Tibial artery (tissue), 4 donors: ENCODE measurements around the gene DOCK1.

Experiments used
- DNase-seq, 2 donors: peaks; one replicate each; pipeline ENCODE4 v3.0.0-alpha.2; 2019
- H3K27ac ChIP-seq, 2 donors: fragments of 200-600 bp; sonication (generic) in 1 of 2; 1 replicate in 1 of 2; 2 replicates in 1 of 2; pipeline ENCODE4 v1.5.1; 2018 to 2019; ENCODE audit warnings: mild to moderate bottlenecking in 1 of 2
- H3K27me3 ChIP-seq, 2 donors: fragments of 200-600 bp; sonication (generic) in 1 of 2; one replicate each; pipeline versions ENCODE4 v1.5.1 to v1.6.0; 2016 to 2019
- H3K36me3 ChIP-seq, 3 donors: fragments of 200-600 bp; sonication (generic) in 2 of 3; one replicate each; pipeline ENCODE4 v1.5.1; 2016 to 2019; ENCODE audit warnings: mild to moderate bottlenecking in 2 of 3
- H3K4me1 ChIP-seq, 4 donors: fragments of 200-600 bp; sonication (generic) in 2 of 4; 1 replicate in 3 of 4; 2 replicates in 1 of 4; pipeline ENCODE4 v1.5.1; 2016 to 2019
- H3K4me3 ChIP-seq, 2 donors: fragments of 200-600 bp; sonication (generic) in 1 of 2; 1 replicate in 1 of 2; 2 replicates in 1 of 2; pipeline ENCODE4 v1.5.1; 2018 to 2019; ENCODE audit warnings: mild to moderate bottlenecking in 2 of 2
- H3K9me3 ChIP-seq, 3 donors: fragments of 200-600 bp; sonication (generic) in 1 of 3; one replicate each; pipeline ENCODE4 v1.5.1; 2016 to 2019
- intact Hi-C: fragments of 100-400 bp; cut with DNase I; formaldehyde crosslinking; loops from one replicate; pipeline ENCODE4 v1.15.0; 2023; ENCODE audit warnings: low total_unique reads
- TF ChIP-seq, protein P1 (sequence below), 2 experiments: fragments of 200-600 bp in 1 of 2; fragments of 450-650 bp in 1 of 2; IDR thresholded peaks; one replicate each; pipeline ENCODE4 v1.5.1; 2017 to 2019; ENCODE audit warnings: antibody characterized with exemption in 2 of 2, mild to moderate bottlenecking in 1 of 2, moderate library complexity in 1 of 2

Gene DOCK1

DNA sequence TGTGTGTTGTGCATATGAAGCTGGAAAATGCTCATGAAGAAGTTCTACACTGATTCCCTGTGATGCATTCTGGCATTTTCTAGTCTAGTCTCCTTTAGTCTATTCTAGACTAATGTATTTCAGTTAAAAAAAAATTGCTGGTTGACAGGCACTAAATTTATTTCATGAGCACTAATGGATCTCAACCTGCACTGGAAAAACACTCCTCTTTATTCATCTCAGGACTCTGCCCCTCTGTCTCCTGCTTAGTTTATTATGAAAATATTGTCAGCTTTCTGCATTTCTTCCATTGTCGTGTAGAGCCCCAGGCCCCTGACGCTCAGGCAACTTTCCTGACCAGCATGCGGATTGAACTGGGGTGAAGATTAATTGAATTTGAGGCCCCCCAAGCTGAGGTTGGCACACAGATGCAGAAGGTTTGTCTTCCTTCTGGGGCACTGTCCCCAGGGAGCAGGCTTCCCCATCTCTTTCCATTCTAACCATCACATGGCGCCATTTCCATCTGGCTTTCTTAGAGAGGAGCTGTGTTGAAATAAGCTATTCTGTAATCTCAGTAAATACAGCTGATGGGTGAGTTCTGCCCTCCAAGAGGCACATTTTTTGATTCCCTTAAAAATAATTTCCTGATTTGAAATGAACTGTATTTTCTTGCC lies 162.4 kb downstream of the DOCK1 start:
- no peak overlapping the region for H3K4me3 ChIP-seq
- no peak overlapping the region for H3K27ac ChIP-seq
- peaks cover 31 to 97% (median 81%) of the 10 kb centered on the region in 3 donors for H3K36me3 ChIP-seq
- TF ChIP-seq, protein P1, sequence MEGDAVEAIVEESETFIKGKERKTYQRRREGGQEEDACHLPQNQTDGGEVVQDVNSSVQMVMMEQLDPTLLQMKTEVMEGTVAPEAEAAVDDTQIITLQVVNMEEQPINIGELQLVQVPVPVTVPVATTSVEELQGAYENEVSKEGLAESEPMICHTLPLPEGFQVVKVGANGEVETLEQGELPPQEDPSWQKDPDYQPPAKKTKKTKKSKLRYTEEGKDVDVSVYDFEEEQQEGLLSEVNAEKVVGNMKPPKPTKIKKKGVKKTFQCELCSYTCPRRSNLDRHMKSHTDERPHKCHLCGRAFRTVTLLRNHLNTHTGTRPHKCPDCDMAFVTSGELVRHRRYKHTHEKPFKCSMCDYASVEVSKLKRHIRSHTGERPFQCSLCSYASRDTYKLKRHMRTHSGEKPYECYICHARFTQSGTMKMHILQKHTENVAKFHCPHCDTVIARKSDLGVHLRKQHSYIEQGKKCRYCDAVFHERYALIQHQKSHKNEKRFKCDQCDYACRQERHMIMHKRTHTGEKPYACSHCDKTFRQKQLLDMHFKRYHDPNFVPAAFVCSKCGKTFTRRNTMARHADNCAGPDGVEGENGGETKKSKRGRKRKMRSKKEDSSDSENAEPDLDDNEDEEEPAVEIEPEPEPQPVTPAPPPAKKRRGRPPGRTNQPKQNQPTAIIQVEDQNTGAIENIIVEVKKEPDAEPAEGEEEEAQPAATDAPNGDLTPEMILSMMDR (IDR thresholded peaks at IDR 0.05): no peak
- H3K27me3 ChIP-seq: no peaks in the 10 kb centered on the region
- H3K4me1 ChIP-seq: no peaks in the 10 kb centered on the region
- intact Hi-C loops: no loop called here
- H3K9me3 ChIP-seq: no peaks in the 10 kb centered on the region
- no peak for DNase-seq

DNA sequence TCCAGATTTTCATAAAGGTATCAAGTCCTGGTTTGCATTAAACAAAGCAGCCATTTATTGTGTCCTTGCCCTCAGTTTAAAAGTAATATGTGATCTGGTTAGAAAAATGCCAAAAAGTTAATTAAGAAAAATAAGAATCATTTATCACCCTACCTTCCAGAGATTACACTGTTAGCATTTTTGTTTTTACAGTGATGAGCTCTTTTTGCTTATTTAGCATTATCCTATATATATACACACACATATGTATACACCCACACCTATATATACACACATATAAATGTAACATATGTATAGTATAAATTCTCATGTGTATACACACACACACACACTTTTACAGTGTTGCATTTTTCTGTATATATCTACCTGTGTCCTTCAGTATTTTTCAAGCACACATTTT lies 163.3 kb downstream of the DOCK1 start:
- Histone ChIP-seq H3K9me3 (no peaks in the 10 kb centered on the region), H3K27me3 (no peaks in the 10 kb centered on the region), H3K4me3 (no peak overlapping the region), H3K36me3 (peaks cover 24 to 97% (median 76%) of the 10 kb centered on the region in 3 donors), H3K4me1 (no peaks in the 10 kb centered on the region), H3K27ac (no peak overlapping the region)
- TF ChIP-seq, protein P1 (IDR thresholded peaks at IDR 0.05): no peak
- no peak for DNase-seq
- intact Hi-C loops: no loop called here

DNA sequence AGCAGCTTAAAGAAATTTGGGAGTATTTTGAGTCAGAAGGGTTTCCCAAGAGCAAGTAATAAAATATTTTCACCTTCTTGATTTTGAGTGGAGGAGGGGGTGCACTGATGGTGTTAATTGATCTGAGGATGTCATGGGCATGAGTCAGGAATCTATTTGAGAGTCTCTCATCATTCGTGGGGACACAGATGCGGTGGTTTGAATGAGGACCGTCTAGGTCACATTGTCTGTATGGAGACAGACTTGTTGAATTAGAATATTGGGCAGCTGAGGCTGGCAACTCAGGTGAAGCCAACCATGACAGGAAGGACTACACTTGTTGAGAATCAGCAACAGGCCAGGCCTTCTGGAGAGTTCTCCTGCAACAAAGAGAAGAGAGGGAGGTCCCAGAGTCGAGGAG lies 164.2 kb downstream of the DOCK1 start:
- H3K27me3 ChIP-seq: no peaks in the 10 kb centered on the region
- H3K4me3 ChIP-seq: no peak overlapping the region
- intact Hi-C loops: no loop called here
- TF ChIP-seq, protein P1 (IDR thresholded peaks at IDR 0.05): no peak
- DNase-seq: no peak
- no peaks in the 10 kb centered on the region for H3K4me1 ChIP-seq
- H3K9me3 ChIP-seq: no peaks in the 10 kb centered on the region
- H3K27ac ChIP-seq: no peak overlapping the region
- peaks cover 29 to 91% (median 66%) of the 10 kb centered on the region in 3 donors for H3K36me3 ChIP-seq

DNA sequence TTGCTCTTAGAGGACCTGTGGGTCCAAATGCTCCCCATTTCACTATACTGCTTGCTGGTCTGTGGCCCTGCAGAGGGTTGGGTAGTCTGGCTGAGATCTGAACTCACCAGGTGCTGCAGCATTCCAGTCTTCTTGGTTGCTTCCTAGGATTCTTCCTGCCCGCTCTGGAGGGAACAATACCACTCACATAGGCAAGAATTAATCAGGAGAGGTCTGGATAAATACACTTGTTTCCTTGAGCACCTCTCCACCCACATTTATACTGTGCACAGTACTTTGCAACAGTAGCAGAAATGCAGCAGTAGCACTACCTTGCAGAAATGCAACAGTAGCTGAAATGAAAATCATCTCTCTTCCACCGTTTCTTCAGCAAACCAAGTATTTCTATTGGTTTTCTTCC lies 165.9 kb downstream of the DOCK1 start:
- no peak overlapping the region for H3K4me3 ChIP-seq
- H3K9me3 ChIP-seq: no peaks in the 10 kb centered on the region
- peaks cover 35 to 84% (median 60%) of the 10 kb centered on the region in 3 donors for H3K36me3 ChIP-seq
- TF ChIP-seq, protein P1 (IDR thresholded peaks at IDR 0.05): no peak
- H3K27ac ChIP-seq: no peak overlapping the region
- H3K4me1 ChIP-seq: no peaks in the 10 kb centered on the region
- intact Hi-C loops: no loop called here
- no peaks in the 10 kb centered on the region for H3K27me3 ChIP-seq
- DNase-seq: no peak

DNA sequence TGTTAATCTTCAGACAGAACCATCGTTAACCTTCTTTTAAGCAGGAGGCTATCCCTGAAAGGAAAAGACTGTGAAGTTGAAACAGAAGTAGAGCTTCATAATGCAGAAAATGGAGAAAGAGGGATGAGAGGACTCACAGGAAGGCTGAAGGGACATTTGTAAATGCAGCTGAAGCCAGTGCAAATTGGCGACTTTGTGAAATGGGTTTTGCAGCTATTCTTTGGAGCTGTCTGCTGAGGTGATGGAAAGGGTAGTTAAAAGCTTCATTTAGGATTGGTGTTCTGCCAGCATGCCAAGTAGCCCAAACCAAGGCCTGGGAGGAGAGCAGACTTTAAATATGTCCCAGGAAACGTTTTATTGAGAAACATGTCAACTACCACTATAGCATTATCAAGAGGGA lies 168.4 kb downstream of the DOCK1 start:
- Histone ChIP-seq H3K27ac (no peak overlapping the region), H3K4me3 (no peak overlapping the region), H3K27me3 (no peaks in the 10 kb centered on the region), H3K4me1 (no peaks in the 10 kb centered on the region), H3K9me3 (no peaks in the 10 kb centered on the region), H3K36me3 (peaks cover 30 to 72% (median 50%) of the 10 kb centered on the region in 3 donors)
- intact Hi-C loops: no loop called here
- no peak for DNase-seq
- TF ChIP-seq, protein P1 (IDR thresholded peaks at IDR 0.05): no peak
